H1 (cell line): Measurements from ENCODE around the gene L1TD1. TPM values are rescaled to one million over a fixed set of nuclear protein-coding genes. Genes with fewer than 3 reads are reported as not detected.

Experiments used
- BRCA1 ChIP-seq: IDR thresholded peaks from 2 replicates; pipeline ENCODE4 v1.6.1; 2012; ENCODE audit warnings: low read depth, low read length, improper control_type of control experiment
- CHD1 ChIP-seq: IDR thresholded peaks from 2 replicates; pipeline ENCODE4 v1.6.1; 2012; ENCODE audit warnings: low read depth, low read length, improper control_type of control experiment
- CREB1 ChIP-seq: IDR thresholded peaks from 2 replicates; pipeline ENCODE4 v1.6.1; 2012; ENCODE audit warnings: inconsistent platforms
- POLR2A ChIP-seq, 2 experiments: IDR thresholded peaks; 1 replicate in 1 of 2; 2 replicates in 1 of 2; pipeline ENCODE4 v1.6.1; 2011; ENCODE audit warnings: low read depth in 2 of 2, low read length in 2 of 2, mild to moderate bottlenecking in 2 of 2; ENCODE audit errors: control extremely low read depth in 1 of 2
- RFX5 ChIP-seq: IDR thresholded peaks from 2 replicates; pipeline ENCODE4 v1.6.1; 2011; ENCODE audit warnings: low read depth, low read length, improper control_type of control experiment, borderline replicate concordance
- RXRA ChIP-seq: IDR thresholded peaks from 2 replicates; pipeline ENCODE4 v1.6.1; 2011; ENCODE audit warnings: low read depth, mild to moderate bottlenecking, low read length, moderate library complexity; ENCODE audit not compliant: insufficient read depth
- SAP30 ChIP-seq: fragments of 300-600 bp; sonication (generic); IDR thresholded peaks from 2 replicates; pipeline ENCODE4 v1.7.1; 2012; ENCODE audit warnings: low read length, moderate library complexity, mild to moderate bottlenecking, inconsistent platforms; ENCODE audit not compliant: insufficient read depth, insufficient replicate concordance
- polyA plus RNA-seq, 7 experiments: library from polyadenylated mRNA; depleted of rRNA in 3 of 7; stranded (reverse) in 5 of 7; unstranded in 2 of 7; fragments of >200 nt in 5 of 7; fragments of 200-250 nt in 2 of 7; gene quantifications; 1 replicate in 5 of 7; 2 replicates in 1 of 7; 4 replicates in 1 of 7; pipeline versions ENCODE4 v1.2.1 to v1.2.3, GENCODE V29; 2011 to 2013; ENCODE audit warnings: missing spikeins in 2 of 7, mixed read lengths in 2 of 7
- total RNA-seq: library from RNA; stranded (reverse); fragmentation: NEBNext Ultra II Directional; extraction: Animal tissue kit (Norgen Biotek cat#: 25700); gene quantifications from 2 replicates; pipeline ENCODE4 v1.2.1, GENCODE V29; 2021
- TF ChIP-seq, protein P1 (sequence below): fragments of 300-600 bp; sonication (generic); IDR thresholded peaks from 2 replicates; pipeline ENCODE4 v1.7.1; 2012; ENCODE audit warnings: low read length, moderate library complexity, mild to moderate bottlenecking, inconsistent platforms; ENCODE audit not compliant: insufficient replicate concordance
- TF ChIP-seq, protein P2 (sequence below): IDR thresholded peaks from 2 replicates; pipeline ENCODE4 v1.6.1; 2012; ENCODE audit warnings: inconsistent platforms
- TF ChIP-seq, protein P3 (sequence below): IDR thresholded peaks from 2 replicates; pipeline ENCODE4 v1.6.1; 2011; ENCODE audit warnings: low read depth, mild to moderate bottlenecking, low read length; ENCODE audit not compliant: insufficient read depth

Gene L1TD1
- total and polyA plus RNA-seq, 2 of the 8 experiments (the other 6 are each of a cell fraction or from before 2014, with no cell fraction given), result 35.3 to 441 TPM

DNA sequence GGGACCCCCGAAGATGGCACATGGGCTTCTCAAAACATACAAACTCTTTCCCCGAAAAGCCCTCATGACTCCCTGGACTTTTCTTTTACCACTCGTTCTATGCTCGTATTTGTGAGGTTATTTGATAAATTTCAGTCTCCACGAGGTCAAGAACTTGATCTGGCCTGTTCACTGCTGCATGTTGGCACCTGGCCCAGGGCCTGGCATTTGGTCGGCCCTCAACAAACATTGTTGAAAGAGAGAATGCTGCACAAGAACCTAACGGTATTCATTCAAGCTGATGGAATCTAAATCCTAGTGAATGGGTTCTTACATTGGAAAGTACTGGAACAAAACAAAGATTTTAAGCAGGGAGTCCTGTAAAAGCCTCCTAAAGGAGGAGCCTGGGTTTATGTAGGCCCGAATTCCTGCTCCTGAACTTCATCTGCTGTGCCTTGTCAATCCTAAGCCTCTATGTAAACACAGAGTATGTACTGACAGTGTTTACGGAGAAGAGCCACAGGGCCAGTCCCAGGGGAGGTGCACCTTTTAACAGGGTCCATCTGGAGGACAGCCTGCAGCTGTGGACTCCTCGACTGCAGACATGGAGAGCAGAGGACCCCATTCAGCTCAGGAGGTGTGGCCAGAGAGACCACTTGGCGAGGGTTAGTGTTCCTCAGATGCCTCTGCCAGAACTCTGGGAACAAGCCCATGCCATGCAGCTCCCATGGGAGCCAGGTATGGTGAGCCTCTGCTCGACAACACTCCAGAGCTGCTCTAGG lies 46.9 kb downstream of the L1TD1 start (continued):
- TF ChIP-seq, protein P1, sequence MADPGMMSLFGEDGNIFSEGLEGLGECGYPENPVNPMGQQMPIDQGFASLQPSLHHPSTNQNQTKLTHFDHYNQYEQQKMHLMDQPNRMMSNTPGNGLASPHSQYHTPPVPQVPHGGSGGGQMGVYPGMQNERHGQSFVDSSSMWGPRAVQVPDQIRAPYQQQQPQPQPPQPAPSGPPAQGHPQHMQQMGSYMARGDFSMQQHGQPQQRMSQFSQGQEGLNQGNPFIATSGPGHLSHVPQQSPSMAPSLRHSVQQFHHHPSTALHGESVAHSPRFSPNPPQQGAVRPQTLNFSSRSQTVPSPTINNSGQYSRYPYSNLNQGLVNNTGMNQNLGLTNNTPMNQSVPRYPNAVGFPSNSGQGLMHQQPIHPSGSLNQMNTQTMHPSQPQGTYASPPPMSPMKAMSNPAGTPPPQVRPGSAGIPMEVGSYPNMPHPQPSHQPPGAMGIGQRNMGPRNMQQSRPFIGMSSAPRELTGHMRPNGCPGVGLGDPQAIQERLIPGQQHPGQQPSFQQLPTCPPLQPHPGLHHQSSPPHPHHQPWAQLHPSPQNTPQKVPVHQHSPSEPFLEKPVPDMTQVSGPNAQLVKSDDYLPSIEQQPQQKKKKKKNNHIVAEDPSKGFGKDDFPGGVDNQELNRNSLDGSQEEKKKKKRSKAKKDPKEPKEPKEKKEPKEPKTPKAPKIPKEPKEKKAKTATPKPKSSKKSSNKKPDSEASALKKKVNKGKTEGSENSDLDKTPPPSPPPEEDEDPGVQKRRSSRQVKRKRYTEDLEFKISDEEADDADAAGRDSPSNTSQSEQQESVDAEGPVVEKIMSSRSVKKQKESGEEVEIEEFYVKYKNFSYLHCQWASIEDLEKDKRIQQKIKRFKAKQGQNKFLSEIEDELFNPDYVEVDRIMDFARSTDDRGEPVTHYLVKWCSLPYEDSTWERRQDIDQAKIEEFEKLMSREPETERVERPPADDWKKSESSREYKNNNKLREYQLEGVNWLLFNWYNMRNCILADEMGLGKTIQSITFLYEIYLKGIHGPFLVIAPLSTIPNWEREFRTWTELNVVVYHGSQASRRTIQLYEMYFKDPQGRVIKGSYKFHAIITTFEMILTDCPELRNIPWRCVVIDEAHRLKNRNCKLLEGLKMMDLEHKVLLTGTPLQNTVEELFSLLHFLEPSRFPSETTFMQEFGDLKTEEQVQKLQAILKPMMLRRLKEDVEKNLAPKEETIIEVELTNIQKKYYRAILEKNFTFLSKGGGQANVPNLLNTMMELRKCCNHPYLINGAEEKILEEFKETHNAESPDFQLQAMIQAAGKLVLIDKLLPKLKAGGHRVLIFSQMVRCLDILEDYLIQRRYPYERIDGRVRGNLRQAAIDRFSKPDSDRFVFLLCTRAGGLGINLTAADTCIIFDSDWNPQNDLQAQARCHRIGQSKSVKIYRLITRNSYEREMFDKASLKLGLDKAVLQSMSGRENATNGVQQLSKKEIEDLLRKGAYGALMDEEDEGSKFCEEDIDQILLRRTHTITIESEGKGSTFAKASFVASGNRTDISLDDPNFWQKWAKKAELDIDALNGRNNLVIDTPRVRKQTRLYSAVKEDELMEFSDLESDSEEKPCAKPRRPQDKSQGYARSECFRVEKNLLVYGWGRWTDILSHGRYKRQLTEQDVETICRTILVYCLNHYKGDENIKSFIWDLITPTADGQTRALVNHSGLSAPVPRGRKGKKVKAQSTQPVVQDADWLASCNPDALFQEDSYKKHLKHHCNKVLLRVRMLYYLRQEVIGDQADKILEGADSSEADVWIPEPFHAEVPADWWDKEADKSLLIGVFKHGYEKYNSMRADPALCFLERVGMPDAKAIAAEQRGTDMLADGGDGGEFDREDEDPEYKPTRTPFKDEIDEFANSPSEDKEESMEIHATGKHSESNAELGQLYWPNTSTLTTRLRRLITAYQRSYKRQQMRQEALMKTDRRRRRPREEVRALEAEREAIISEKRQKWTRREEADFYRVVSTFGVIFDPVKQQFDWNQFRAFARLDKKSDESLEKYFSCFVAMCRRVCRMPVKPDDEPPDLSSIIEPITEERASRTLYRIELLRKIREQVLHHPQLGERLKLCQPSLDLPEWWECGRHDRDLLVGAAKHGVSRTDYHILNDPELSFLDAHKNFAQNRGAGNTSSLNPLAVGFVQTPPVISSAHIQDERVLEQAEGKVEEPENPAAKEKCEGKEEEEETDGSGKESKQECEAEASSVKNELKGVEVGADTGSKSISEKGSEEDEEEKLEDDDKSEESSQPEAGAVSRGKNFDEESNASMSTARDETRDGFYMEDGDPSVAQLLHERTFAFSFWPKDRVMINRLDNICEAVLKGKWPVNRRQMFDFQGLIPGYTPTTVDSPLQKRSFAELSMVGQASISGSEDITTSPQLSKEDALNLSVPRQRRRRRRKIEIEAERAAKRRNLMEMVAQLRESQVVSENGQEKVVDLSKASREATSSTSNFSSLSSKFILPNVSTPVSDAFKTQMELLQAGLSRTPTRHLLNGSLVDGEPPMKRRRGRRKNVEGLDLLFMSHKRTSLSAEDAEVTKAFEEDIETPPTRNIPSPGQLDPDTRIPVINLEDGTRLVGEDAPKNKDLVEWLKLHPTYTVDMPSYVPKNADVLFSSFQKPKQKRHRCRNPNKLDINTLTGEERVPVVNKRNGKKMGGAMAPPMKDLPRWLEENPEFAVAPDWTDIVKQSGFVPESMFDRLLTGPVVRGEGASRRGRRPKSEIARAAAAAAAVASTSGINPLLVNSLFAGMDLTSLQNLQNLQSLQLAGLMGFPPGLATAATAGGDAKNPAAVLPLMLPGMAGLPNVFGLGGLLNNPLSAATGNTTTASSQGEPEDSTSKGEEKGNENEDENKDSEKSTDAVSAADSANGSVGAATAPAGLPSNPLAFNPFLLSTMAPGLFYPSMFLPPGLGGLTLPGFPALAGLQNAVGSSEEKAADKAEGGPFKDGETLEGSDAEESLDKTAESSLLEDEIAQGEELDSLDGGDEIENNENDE, result no peak
- TF ChIP-seq SAP30, result no peak
- TF ChIP-seq, protein P2, sequence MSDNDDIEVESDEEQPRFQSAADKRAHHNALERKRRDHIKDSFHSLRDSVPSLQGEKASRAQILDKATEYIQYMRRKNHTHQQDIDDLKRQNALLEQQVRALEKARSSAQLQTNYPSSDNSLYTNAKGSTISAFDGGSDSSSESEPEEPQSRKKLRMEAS, result no peak
- no peak for TF ChIP-seq POLR2A (IDR thresholded peaks at IDR 0.05; ENCODE audit: control extremely low read depth in 1 of 2, low read depth in 2 of 2, low read length in 2 of 2)
- TF ChIP-seq CREB1, result no peak
- TF ChIP-seq BRCA1, result no peak
- TF ChIP-seq CHD1, result no peak
- TF ChIP-seq, protein P3, sequence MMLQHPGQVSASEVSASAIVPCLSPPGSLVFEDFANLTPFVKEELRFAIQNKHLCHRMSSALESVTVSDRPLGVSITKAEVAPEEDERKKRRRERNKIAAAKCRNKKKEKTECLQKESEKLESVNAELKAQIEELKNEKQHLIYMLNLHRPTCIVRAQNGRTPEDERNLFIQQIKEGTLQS, result no peak
- no peak for TF ChIP-seq RFX5
- TF ChIP-seq RXRA, result no peak
